GM12865 (cell line): ENCODE data around the gene LMF1.
"Not testable (repeated sequence)": the region's sequence is repeated elsewhere in the genome, so short reads cannot be mapped to it uniquely, and the experiment has no call there.

Experiments used
- DNase-seq: peaks from one replicate; pipeline ENCODE4 v3.0.0; 2010; ENCODE audit warnings: low read depth
- H3K4me3 ChIP-seq: 2 replicates; pipeline ENCODE4 v1.5.1; 2011; ENCODE audit warnings: mild to moderate bottlenecking, low read depth, low read length, control low read depth
- TF ChIP-seq, protein P1 (sequence below): IDR thresholded peaks from 2 replicates; pipeline ENCODE4 v1.5.1; 2011; ENCODE audit warnings: low read length, control low read depth, low read depth, inconsistent platforms; ENCODE audit not compliant: insufficient read depth; ENCODE audit errors: missing control alignments

Gene LMF1

GRCh38 chr16:962901-963814 lies 7.6 kb downstream of the LMF1 start:
- H3K4me3 ChIP-seq = no peak overlapping the region
- TF ChIP-seq, protein P1, sequence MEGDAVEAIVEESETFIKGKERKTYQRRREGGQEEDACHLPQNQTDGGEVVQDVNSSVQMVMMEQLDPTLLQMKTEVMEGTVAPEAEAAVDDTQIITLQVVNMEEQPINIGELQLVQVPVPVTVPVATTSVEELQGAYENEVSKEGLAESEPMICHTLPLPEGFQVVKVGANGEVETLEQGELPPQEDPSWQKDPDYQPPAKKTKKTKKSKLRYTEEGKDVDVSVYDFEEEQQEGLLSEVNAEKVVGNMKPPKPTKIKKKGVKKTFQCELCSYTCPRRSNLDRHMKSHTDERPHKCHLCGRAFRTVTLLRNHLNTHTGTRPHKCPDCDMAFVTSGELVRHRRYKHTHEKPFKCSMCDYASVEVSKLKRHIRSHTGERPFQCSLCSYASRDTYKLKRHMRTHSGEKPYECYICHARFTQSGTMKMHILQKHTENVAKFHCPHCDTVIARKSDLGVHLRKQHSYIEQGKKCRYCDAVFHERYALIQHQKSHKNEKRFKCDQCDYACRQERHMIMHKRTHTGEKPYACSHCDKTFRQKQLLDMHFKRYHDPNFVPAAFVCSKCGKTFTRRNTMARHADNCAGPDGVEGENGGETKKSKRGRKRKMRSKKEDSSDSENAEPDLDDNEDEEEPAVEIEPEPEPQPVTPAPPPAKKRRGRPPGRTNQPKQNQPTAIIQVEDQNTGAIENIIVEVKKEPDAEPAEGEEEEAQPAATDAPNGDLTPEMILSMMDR = no peak
- no peak for DNase-seq

GRCh38 chr16:962366-962765 lies 8.4 kb downstream of the LMF1 start:
- TF ChIP-seq, protein P1 = no peak
- no peak overlapping the region for H3K4me3 ChIP-seq
- DNase-seq = no peak

- TF ChIP-seq, protein P1 = no peak
- no peak overlapping the region for H3K4me3 ChIP-seq
- DNase-seq = no peak
These were observed 11.3 kb downstream of the LMF1 start for GRCh38 chr16:959232-960040.

- H3K4me3 ChIP-seq, DNase-seq: not testable (repeated sequence)
These were observed 15.0 kb downstream of the LMF1 start for GRCh38 chr16:955766-956165.

DNA sequence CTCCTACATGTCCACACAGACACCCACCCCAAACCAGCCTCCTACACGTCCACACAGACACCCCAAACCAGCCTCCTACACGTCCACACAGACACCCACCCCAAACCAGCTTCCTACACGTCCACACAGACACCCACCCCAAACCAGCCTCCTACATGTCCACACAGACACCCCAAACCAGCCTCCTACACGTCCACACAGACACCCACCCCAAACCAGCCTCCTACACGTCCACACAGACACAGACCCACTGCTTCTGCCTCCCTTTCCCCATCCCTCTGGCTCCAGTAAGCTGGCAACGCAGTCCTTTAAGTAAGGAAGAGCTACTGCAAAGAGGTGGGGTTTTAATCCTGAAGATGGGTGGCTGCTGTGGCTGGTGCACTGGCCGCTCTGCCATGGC lies 17.0 kb downstream of the LMF1 start:
- not testable (repeated sequence) for DNase-seq, H3K4me3 ChIP-seq

DNA sequence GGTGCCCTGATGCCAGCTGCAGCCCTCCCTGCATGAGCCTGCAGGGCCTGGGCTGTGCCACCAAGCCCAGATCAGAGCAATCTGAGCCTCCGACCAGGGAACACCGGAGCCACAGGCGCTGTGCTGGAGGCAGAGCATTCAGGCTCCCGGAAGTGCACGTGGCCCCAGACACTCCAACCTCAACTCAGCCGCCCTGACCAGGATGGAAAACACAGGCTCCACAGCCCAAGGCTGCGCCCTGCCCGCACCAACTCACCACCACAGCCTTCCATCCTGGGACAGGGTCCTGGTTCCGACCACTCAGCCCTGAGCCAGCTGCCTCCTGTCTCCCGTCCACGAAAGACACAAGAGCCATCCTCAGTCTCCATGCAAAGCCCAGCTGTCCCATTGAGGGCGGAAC lies 18.5 kb downstream of the LMF1 start:
- H3K4me3 ChIP-seq = no peak overlapping the region

GRCh38 chr16:951660-952301 lies 19.0 kb downstream of the LMF1 start:
- DNase-seq = no peak
- H3K4me3 ChIP-seq = no peak overlapping the region
- TF ChIP-seq, protein P1 = no peak

More for the DNA sequence above, 18.5 kb downstream of the LMF1 start:
- TF ChIP-seq, protein P1 = no peak
- DNase-seq = no peak

- DNase-seq, H3K4me3 ChIP-seq: not testable (repeated sequence)
These were observed 19.8 kb downstream of the LMF1 start for GRCh38 chr16:950733-951573.

- not testable (repeated sequence) for DNase-seq, H3K4me3 ChIP-seq
These were observed 22.0 kb downstream of the LMF1 start for GRCh38 chr16:948767-949166.

GRCh38 chr16:947922-948303 lies 22.9 kb downstream of the LMF1 start:
- not testable (repeated sequence) for DNase-seq, H3K4me3 ChIP-seq
